ENCODE results near the gene ETV4. TPM values are rescaled to one million over a fixed set of nuclear protein-coding genes. Genes with fewer than 3 reads are reported as not detected.

ETV4 gene
- total and polyA plus RNA-seq, 2 of the 13 experiments (the other 11 are each of a cell fraction or from before 2014, with no cell fraction given): 128 to 330 TPM

- no peak for TF ChIP-seq ZNF512 (CRISPR knock-in tag; IDR thresholded peaks at IDR 0.05)
- peak; percentile 98 for TF ChIP-seq MED13 (CRISPR knock-in tag; IDR thresholded peaks at IDR 0.05)
- no peak for TF ChIP-seq SMARCC2 (IDR thresholded peaks at IDR 0.05)
- no peak for TF ChIP-seq ZUFSP (CRISPR knock-in tag; IDR thresholded peaks at IDR 0.05; ENCODE audit: borderline replicate concordance)
- TF ChIP-seq KDM4B (CRISPR knock-in tag; IDR thresholded peaks at IDR 0.05): peak; percentile 92
- peak; percentile 77; the same call in 1 of the 2 replicates for TF ChIP-seq TRIM24 (CRISPR knock-in tag; IDR thresholded peaks at IDR 0.05)
- TF ChIP-seq ZNF441 (CRISPR knock-in tag; IDR thresholded peaks at IDR 0.05; ENCODE audit: borderline replicate concordance): peak; percentile 55; the same call in 1 of the 2 replicates
- peak; percentile 80; the same call in 1 of the 2 replicates for TF ChIP-seq ZBTB3 (CRISPR knock-in tag; IDR thresholded peaks at IDR 0.05; ENCODE audit: borderline replicate concordance, low read depth)
- TF ChIP-seq ZNF776 (CRISPR knock-in tag; IDR thresholded peaks at IDR 0.05): no peak; the same call in 1 of the 2 replicates
- peak; percentile 99 for TF ChIP-seq TBL1XR1 (IDR thresholded peaks at IDR 0.05; ENCODE audit: borderline replicate concordance, low read length, partially characterized antibody)
- TF ChIP-seq HIVEP1 (CRISPR knock-in tag; IDR thresholded peaks at IDR 0.05): 0 out of 2 replicates have a peak, but pooled peaks have one; percentile 87
- TF ChIP-seq MED8 (CRISPR knock-in tag; IDR thresholded peaks at IDR 0.05; ENCODE audit: insufficient replicate concordance): peak; percentile 98
- TF ChIP-seq SAFB2 (CRISPR knock-in tag; IDR thresholded peaks at IDR 0.05; ENCODE audit: borderline replicate concordance, low read depth): peak; percentile 82
- no peak; the same call in 1 of the 2 replicates for TF ChIP-seq ZNF333 (CRISPR knock-in tag; IDR thresholded peaks at IDR 0.05; ENCODE audit: borderline replicate concordance)
- TF ChIP-seq ZNF589 (CRISPR knock-in tag; conservative IDR thresholded peaks at IDR 0.05): peak; percentile 82
- no peak for TF ChIP-seq ZNF562 (CRISPR knock-in tag; IDR thresholded peaks at IDR 0.05; ENCODE audit: borderline replicate concordance)
- TF ChIP-seq TFDP1 (CRISPR knock-in tag; IDR thresholded peaks at IDR 0.05; ENCODE audit: borderline replicate concordance): peak; percentile 82; the same call in 1 of the 2 replicates
- TF ChIP-seq PHB2 (IDR thresholded peaks at IDR 0.05; ENCODE audit: partially characterized antibody): no peak
- TF ChIP-seq ZNF780A (CRISPR knock-in tag; IDR thresholded peaks at IDR 0.05): peak; percentile 82; the same call in 1 of the 2 replicates
- TF ChIP-seq TFAP4 (IDR thresholded peaks at IDR 0.05; ENCODE audit: borderline replicate concordance, low read depth): peak; percentile 96
- no peak for TF ChIP-seq RORA (CRISPR knock-in tag; IDR thresholded peaks at IDR 0.05)
- TF ChIP-seq ZNF329 (CRISPR knock-in tag; IDR thresholded peaks at IDR 0.05; ENCODE audit: low read depth): no peak
- peak; percentile 95 for TF ChIP-seq MAZ (IDR thresholded peaks at IDR 0.05; ENCODE audit: borderline replicate concordance, low read depth, low read length)
- peak; percentile 99 for TF ChIP-seq MAZ (CRISPR knock-in tag; IDR thresholded peaks at IDR 0.05; ENCODE audit: low read depth)
- TF ChIP-seq RAD21 (CRISPR knock-in tag; IDR thresholded peaks at IDR 0.05): peak; percentile 45
These were observed 15.7 kb downstream of the ETV4 start (continued) for GRCh38 chr17:43530288-43531081.
